GM19468 (cell line): ENCODE data around the gene A2ML1.
"Not testable (repeated sequence)": the region's sequence is repeated elsewhere in the genome, so short reads cannot be mapped to it uniquely, and the experiment has no call there.

ENCODE experiments used
- ATAC-seq: cut with Tn5 transposase; IDR thresholded peaks from one replicate; pipeline ENCODE4 v1.9.1; 2021; ENCODE audit warnings: mild to moderate bottlenecking, moderate library complexity, moderate number of reproducible peaks; ENCODE audit not compliant: unreplicated experiment; ENCODE audit errors: extremely low read depth

The A2ML1 gene

GRCh38 chr12:8822298-8822697 is at the start of gene A2ML1:
TSS of gene A2ML1 (plus strand) at chr12:8822621. CDS start at chr12:8822652, 31 bp downstream.
- no peak for ATAC-seq

DNA sequence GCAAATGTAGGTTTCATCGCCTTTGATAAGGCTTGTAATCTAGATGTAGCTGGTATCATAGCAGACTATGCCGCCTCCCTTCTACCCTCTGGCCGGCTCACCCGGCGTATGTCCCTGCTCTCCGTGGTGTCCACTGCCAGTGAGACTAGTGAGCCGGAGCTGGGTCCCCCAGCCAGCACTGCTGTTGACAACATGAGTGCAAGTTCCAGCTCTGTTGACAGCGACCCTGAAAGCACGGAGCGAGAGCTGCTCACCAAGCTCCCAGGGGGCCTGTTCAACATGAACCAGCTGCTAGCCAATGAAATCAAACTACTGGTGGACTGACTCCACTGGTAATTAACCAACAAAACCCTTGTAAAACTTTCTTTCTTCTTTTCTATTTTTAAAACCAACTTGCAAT is 49.0 kb upstream of the A2ML1 start:
- no peak for ATAC-seq

- no peak for ATAC-seq
These were observed 43.1 kb upstream of the A2ML1 start for GRCh38 chr12:8779281-8779680.

GRCh38 chr12:8779862-8780261 is 42.6 kb upstream of the A2ML1 start:
- ATAC-seq: no peak

- no peak for ATAC-seq
These were observed 42.0 kb upstream of the A2ML1 start for GRCh38 chr12:8780389-8780788.

- no peak for ATAC-seq
These were observed 40.9 kb upstream of the A2ML1 start for GRCh38 chr12:8781381-8782127.

- ATAC-seq: no peak
These were observed 38.0 kb upstream of the A2ML1 start for GRCh38 chr12:8784290-8784888.

GRCh38 chr12:8785499-8785898 is 36.9 kb upstream of the A2ML1 start:
- ATAC-seq: no peak

GRCh38 chr12:8787206-8787605 is 35.2 kb upstream of the A2ML1 start:
- not testable (repeated sequence) for ATAC-seq

DNA sequence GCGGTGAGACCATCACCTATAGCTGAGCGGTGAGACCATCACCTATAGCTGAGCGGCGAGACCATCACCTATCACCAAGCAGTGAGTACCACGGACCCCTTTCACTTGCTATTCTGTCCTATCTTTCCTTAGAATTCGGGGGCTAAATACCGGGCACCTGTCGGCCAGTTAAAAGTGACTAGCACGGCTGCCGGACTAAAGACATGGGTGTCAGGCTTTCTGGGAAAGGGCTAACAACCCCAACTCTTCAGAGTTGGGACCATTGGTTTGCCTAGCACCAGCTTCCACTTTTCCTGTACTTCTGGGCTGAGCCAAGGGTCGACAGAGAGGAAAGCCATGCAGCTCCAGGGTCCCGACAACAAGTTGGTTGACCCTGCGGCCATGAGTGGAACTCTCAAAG is 33.7 kb upstream of the A2ML1 start:
- not testable (repeated sequence) for ATAC-seq

GRCh38 chr12:8789341-8790013 is 32.9 kb upstream of the A2ML1 start:
- not testable (repeated sequence) for ATAC-seq

- not testable (repeated sequence) for ATAC-seq
These were observed 29.2 kb upstream of the A2ML1 start for GRCh38 chr12:8793226-8793625.

DNA sequence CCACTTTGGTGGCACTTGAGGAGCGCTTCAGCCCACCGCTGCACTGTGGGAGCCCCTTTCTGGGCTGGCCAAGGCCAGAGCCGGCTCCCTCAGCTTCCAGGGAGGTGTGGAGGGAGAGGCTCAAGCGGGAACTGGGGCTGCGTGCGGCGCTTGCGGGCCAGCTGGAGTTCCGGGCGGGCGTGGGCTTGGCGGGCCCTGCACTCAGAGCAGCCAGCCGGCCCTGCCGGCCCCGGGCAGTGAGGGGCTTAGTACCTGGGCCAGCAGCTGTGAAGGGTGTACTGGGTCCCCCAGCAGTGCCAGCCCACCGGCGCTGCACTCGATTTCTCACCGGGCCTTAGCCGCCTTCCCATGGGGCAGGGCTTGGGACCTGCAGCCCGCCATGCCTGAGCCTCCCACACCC is 27.8 kb upstream of the A2ML1 start:
- not testable (repeated sequence) for ATAC-seq

DNA sequence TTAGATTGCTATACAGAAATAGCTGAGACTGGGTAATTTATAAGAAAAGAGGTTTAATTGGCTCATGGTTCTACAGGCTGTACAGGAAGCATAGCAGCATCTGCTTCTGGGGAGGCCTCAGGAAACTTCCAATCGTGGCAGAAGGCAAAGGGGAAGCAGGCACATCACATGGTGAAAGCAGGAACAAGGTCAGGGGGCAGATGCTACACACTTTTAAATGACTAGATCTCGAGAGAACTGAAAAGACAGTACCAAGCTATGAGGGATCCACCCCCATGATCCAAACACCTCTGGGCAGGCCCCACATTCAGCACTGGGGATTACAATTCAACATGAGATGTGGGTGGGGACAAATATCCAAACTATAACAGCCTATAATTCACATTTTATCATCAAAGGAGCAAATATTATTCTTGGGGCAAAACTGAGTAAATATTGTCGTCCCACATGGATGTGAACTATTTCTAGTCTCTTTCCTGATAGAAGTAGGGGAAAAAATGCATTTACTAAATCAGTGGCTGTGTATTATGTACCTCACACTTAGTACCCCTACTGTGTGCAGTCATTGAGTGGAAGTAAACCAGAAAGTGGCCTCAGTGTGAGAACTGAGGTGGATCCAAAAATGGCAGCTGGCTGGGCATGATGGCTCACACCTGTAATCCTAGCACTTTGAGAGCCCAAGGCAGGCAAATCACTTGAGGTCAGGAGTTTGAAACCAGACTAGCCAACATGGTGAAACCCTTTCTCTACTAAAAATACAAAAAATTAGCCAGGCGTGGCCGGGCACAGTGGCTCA is 25.4 kb upstream of the A2ML1 start:
- ATAC-seq: no peak

DNA sequence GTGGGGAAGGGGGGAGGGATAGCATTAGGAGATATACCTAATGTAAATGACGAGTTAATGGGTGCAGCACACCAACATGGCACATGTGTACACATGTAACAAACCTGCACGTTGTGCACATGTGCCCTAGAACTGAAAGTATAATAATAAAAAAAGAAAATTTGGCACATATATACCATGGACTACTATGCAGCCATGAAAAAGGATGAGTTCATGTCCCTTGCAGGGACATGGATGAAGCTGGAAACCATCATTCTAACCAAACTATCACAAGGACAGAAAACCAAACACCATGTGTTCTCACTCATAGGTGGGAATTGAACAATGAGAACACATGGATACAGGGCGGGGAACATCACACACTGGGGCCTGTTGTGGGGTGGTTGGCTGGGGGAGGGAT is 21.2 kb upstream of the A2ML1 start:
- ATAC-seq: not testable (repeated sequence)

DNA sequence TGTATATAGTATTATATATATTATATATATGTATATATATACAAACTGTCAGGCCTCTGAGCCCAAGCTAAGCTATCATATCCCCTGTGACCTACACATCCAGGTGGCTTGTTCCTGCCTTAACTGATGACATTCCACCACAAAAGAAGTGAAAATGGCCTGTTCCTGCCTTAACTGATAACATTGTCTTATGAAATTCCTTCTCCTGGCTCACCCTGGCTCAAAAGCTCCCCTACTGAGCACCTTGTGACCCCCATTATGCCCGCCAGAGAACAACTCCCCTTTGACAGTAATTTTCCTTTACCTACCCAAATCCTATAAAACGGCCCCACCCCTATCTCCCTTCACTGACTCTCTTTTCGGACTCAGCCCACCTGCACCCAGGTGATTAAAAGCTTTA is 17.6 kb upstream of the A2ML1 start:
- not testable (repeated sequence) for ATAC-seq

DNA sequence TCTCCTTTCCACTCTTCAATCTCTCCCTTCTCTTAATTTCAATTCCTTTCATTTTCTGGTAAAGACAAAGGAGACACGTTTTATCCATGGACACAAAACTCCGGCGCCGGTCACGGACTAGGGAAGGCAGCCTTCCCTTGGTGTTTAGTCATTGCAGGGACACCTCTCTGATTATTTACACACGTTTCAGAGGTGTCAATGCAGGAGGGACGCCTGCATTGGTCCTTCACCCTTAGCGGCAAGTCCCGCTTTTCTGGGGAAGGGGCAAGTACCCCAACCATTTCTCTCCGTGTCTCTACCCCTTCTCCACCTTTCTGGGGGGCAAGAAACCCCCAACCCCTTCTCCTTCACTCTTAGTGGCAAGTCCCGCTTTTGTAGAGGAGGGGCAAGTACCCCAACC is 16.9 kb upstream of the A2ML1 start:
- not testable (repeated sequence) for ATAC-seq

DNA sequence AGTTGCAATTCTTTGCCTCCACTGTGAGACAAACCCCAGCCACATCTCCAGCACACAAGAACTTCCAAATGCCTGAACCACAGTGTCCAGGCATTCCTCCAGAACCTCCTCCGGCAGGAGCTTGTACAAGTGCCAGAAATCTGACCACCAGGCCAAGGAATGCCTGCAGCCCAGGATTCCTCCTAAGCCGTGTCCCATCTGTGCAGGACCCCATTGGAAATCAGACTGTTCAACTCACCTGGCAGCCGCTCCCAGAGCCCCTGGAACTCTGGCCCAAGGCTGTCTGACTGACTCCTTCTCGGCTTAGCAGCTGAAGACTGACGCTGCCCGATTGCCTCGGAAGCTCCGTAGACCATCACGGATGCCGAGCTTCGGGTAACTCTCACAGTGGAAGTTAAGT is 15.3 kb upstream of the A2ML1 start:
- not testable (repeated sequence) for ATAC-seq

DNA sequence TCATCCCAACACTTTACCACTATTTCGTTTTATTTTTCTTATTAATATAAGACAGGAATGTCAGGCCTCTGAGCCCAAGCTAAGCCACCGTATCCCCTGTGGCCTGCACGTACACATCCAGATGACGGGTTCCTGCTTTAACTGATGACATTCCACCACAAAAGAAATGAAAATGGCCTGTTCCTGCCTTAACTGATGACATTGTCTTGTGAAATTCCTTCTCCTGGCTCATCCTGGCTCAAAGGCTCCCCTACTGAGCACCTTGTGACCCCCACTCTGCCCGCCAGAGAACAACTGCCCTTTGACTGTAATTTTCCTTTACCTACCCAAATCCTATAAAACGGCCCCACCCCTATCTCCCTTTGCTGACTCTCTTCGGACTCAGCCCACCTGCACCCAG is 12.3 kb upstream of the A2ML1 start:
- ATAC-seq: not testable (repeated sequence)

DNA sequence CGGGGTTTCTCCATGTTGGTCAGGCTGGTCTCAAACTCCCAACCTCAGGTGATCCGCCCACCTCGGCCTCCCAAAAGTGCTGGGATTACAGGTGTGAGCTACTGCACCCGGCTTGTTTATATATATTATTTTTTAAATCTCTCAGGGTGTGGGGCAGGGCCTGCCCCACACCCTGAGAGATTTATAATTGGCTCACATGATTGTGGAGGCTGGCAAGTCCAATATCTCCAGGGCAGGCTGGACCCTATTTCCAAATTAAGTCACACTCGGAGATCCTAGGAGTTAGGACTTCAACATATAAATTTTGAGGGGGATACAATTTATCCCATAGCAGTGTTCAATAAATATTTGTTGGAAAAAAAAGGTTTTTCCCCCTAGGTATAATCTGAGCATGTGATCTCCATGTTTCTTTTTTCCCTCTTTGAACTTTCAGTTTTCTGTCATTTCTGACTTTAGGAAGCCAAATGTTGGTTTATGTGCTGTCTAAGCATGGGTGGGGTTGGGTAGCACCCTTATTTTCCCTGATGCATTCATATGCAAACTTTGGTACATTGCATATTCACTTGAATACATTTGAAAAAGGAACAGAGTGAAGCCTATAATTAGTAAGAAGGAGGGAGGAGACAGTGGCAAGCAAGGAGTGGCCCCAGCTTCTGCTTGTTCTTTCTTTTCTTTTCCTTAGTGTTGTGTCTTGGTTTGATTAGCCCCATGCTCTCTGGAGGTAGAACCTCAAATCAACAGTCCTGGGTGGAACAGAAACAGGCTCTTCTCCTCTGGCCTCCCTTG is 8.7 kb upstream of the A2ML1 start:
- ATAC-seq: no peak
